GM23248 (cell line): ENCODE data around the gene ASXL2. TPM values are rescaled to one million over a fixed set of nuclear protein-coding genes. Genes with fewer than 3 reads are reported as not detected.
"Not testable (repeated sequence)": the region's sequence is repeated elsewhere in the genome, so short reads cannot be mapped to it uniquely, and the experiment has no call there.

ENCODE experiments used
- DNase-seq: peaks from one replicate; pipeline ENCODE4 v3.0.0-alpha.2; 2015
- H2AFZ ChIP-seq: fragments of 200-600 bp; sonication (generic); 2 replicates; pipeline ENCODE4 v1.6.1; 2016; ENCODE audit warnings: antibody characterized with exemption
- H3F3A ChIP-seq: fragments of 200-600 bp; sonication (generic); 2 replicates; pipeline ENCODE4 v1.6.1; 2016; ENCODE audit warnings: mild to moderate bottlenecking, antibody characterized with exemption, mixed run types; ENCODE audit not compliant: insufficient read depth
- H3K27ac ChIP-seq: fragments of 200-600 bp; sonication (generic); 2 replicates; pipeline ENCODE4 v1.5.1; 2016; ENCODE audit warnings: mild to moderate bottlenecking
- H3K27me3 ChIP-seq: fragments of 200-600 bp; sonication (generic); replicated peaks from 2 replicates; pipeline ENCODE4 v1.6.1; 2016; ENCODE audit warnings: mild to moderate bottlenecking; ENCODE audit not compliant: insufficient read depth
- H3K36me3 ChIP-seq: fragments of 200-600 bp; sonication (generic); 2 replicates; pipeline ENCODE4 v1.6.1; 2016; ENCODE audit warnings: low read depth, mild to moderate bottlenecking
- H3K4me1 ChIP-seq: fragments of 200-600 bp; sonication (generic); 2 replicates; pipeline ENCODE4 v1.6.1; 2016; ENCODE audit warnings: mild to moderate bottlenecking; ENCODE audit not compliant: insufficient read depth
- H3K4me2 ChIP-seq: fragments of 200-600 bp; sonication (generic); one replicate; pipeline ENCODE4 v1.6.1; 2016; ENCODE audit warnings: mild to moderate bottlenecking; ENCODE audit not compliant: unreplicated experiment
- H3K4me3 ChIP-seq: fragments of 200-600 bp; sonication (generic); 2 replicates; pipeline ENCODE4 v1.5.1; 2016; ENCODE audit warnings: mild to moderate bottlenecking
- H3K79me2 ChIP-seq: fragments of 200-600 bp; sonication (generic); 2 replicates; pipeline ENCODE4 v1.6.1; 2016; ENCODE audit warnings: mild to moderate bottlenecking; ENCODE audit not compliant: insufficient read depth
- H3K9ac ChIP-seq: fragments of 200-600 bp; sonication (generic); 2 replicates; pipeline ENCODE4 v1.6.1; 2016; ENCODE audit warnings: mild to moderate bottlenecking
- H3K9me2 ChIP-seq: fragments of 200-600 bp; sonication (generic); 2 replicates; pipeline ENCODE4 v1.6.1; 2016; ENCODE audit warnings: mixed run types, mild to moderate bottlenecking, moderate library complexity; ENCODE audit not compliant: insufficient read depth
- H3K9me3 ChIP-seq: fragments of 200-600 bp; sonication (generic); one replicate; pipeline ENCODE4 v1.6.1; 2017; ENCODE audit warnings: low read depth
- H4K20me1 ChIP-seq: fragments of 200-600 bp; sonication (generic); 2 replicates; pipeline ENCODE4 v1.6.0; 2016; ENCODE audit not compliant: insufficient read depth
- EZH2 ChIP-seq: fragments of 200-600 bp; sonication (generic); IDR thresholded peaks from 2 replicates; pipeline ENCODE4 v1.6.1; 2018; ENCODE audit warnings: antibody characterized with exemption, mild to moderate bottlenecking; ENCODE audit not compliant: insufficient read depth, poor library complexity, severe bottlenecking
- EZH2phosphoT487 ChIP-seq: fragments of 200-600 bp; sonication (generic); IDR thresholded peaks from 2 replicates; pipeline ENCODE4 v1.6.1; 2018; ENCODE audit warnings: antibody characterized with exemption, moderate library complexity, mild to moderate bottlenecking, low read depth; ENCODE audit not compliant: insufficient read depth
- WGBS, 2 experiments: methylation state at CpG; one replicate each; pipeline ENCODE4 v1.1.6; 2015 to 2017; ENCODE audit warnings: low lambda C conversion rate in 2 of 2, low coverage in 1 of 2; ENCODE audit errors: missing lambda C conversion rate in 2 of 2; 5-methylcytosine and 5-hydroxymethylcytosine counted together
- in situ Hi-C: fragments of 300-500 bp; cut with MboI; formaldehyde crosslinking; loops from 2 replicates; pipeline ENCODE4 v1.15.0; 2020
- polyA plus RNA-seq: library from polyadenylated mRNA; unstranded; fragments of >200 nt; fragmentation: Nextera tagmentation; extraction: Ambion mirVana; gene quantifications from 2 replicates; pipeline ENCODE4 v1.2.1, GENCODE V29; 2016
- total RNA-seq: library from RNA; depleted of rRNA; stranded (reverse); fragments of >200 nt; shearing (Covaris generic); gene quantifications from 2 replicates; pipeline ENCODE4 v1.2.3, GENCODE V29; 2014

Gene ASXL2
- total and polyA plus RNA-seq, 2 experiments from 2014 or later = 4.5 to 9.5 TPM

DNA sequence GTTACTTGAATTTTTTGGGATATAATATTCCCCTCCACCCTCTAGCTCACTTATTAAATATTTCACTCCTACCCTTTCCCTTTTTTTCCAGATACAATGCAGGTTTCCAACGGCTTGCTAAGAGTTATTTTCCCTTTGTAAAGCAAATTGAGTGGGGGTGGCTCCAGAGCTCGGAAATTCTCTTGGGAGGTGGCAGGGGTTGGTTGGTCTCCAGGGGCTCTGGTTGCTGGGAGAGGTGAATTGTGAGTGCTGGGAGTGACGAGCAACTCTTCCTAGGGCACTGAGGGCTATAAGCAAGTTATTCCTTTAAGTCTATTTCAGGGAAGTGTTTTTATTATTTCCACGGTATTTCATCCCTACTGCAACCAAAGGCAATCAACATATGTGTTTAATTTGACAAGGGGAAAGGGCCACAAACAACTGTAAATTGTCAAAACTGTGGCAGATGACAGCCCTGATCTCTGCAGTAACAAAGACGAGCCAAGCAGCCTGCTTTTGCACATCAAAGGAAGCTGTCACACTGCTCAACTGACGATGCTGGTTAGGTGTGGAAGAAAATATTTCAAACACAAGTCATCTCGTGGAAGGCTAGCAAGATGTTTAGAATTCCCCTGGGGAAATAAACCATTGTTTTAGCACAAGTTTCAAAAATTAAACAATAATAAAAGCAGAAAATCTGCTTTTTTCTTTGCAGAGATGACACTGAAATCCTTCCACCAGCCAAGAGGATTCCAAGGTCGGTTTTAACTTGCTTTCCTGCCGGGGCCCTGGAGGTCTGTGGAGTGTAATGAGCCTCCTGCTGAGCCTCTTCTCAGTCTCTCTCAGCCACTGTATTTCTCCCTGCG lies 34.8 kb upstream of the ASXL2 start:
- H3K4me3 ChIP-seq = no peak overlapping the region; the same call in 1 of the 2 replicates
- WGBS, 2 experiments = 5 to 10% methylated on average over 10 of the region's 10 CpGs
- no peaks in the 10 kb centered on the region for H3F3A ChIP-seq
- peak; percentile 65 for DNase-seq
- no peaks in the 10 kb centered on the region for H3K36me3 ChIP-seq
- no peaks in the 10 kb centered on the region for H3K27me3 ChIP-seq
- H3K9me3 ChIP-seq = no peaks in the 10 kb centered on the region
- H3K79me2 ChIP-seq = no peaks in the 10 kb centered on the region
- no peaks in the 10 kb centered on the region for H3K9me2 ChIP-seq
- H3K4me1 ChIP-seq = peaks cover 10% of the 10 kb centered on the region; the same call in 1 of the 2 replicates
- H3K4me2 ChIP-seq = peak overlapping the region; percentile 28
- no peak overlapping the region for H3K9ac ChIP-seq
- TF ChIP-seq EZH2 = no peak
- no peak for TF ChIP-seq EZH2phosphoT487
- H3K27ac ChIP-seq = no peak overlapping the region
- in situ Hi-C loops = no loop called here
- peak overlapping the region; percentile 39 for H2AFZ ChIP-seq
- H4K20me1 ChIP-seq = no peaks in the 10 kb centered on the region

DNA sequence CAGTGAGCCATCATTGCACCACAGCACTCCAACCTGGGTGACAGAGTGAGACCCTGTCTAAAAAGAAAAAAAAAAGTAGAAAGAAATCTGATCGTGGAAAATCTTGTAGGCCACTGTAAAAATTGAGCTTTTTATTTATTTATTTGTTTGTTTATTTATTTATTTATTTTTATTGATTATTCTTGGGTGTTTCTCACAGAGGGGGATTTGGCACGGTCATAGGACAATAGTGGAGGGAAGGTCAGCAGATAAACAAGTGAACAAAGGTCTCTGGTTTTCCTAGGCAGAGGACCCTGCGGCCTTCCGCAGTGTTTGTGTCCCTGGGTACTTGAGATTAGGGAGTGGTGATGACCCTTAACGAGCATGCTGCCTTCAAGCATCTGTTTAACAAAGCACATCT lies 31.3 kb upstream of the ASXL2 start:
- H3K4me1 ChIP-seq = peaks cover 10% of the 10 kb centered on the region; the same call in 1 of the 2 replicates
- 59 to 67% methylated on average over 5 of the region's 5 CpGs for WGBS, 2 experiments
- H3K27me3 ChIP-seq, H3K9me3 ChIP-seq, H4K20me1 ChIP-seq, H3K9ac ChIP-seq, in situ Hi-C loops, H3K79me2 ChIP-seq, H3K36me3 ChIP-seq, H3F3A ChIP-seq, H2AFZ ChIP-seq, DNase-seq, H3K4me3 ChIP-seq, H3K4me2 ChIP-seq, H3K27ac ChIP-seq, H3K9me2 ChIP-seq: not testable (repeated sequence)

DNA sequence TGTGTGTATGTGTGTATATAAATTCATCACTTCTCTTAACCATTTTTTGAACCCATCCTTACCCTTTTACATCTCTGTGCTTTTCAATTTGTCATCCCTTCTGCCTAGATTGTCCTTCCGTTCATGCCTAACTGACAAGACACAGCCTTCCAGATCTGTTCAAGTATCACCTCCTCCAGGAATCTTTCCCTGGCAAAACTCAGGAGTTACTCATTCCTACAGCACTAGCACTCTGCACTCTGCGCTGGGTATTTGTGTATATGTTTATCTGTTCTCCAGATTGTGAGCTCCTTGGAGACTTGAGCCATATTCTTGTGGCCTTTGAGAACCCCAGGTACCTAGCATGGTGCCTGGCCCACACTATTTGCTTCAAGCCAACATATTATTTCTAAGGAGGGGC lies 26.8 kb upstream of the ASXL2 start:
- Histone ChIP-seq H3F3A (peaks cover 6% of the 10 kb centered on the region), H3K4me1 (no peaks in the 10 kb centered on the region), H3K9ac (no peak overlapping the region), H3K9me2 (no peaks in the 10 kb centered on the region), H3K4me2 (no peak overlapping the region), H3K27me3 (no peaks in the 10 kb centered on the region), H3K9me3 (no peaks in the 10 kb centered on the region), H3K4me3 (no peak overlapping the region), H3K27ac (no peak overlapping the region), H3K36me3 (no peaks in the 10 kb centered on the region), H4K20me1 (no peaks in the 10 kb centered on the region), H2AFZ (0 out of 2 replicates have a peak overlapping the region, but pooled peaks have one; percentile 32), H3K79me2 (no peaks in the 10 kb centered on the region)
- in situ Hi-C loops = no loop called here
- peak; percentile 52 for DNase-seq
- TF ChIP-seq EZH2phosphoT487 = no peak
- TF ChIP-seq EZH2 = no peak
- WGBS, 2 experiments = 9 to 14% methylated on average over 2 of the region's 2 CpGs

DNA sequence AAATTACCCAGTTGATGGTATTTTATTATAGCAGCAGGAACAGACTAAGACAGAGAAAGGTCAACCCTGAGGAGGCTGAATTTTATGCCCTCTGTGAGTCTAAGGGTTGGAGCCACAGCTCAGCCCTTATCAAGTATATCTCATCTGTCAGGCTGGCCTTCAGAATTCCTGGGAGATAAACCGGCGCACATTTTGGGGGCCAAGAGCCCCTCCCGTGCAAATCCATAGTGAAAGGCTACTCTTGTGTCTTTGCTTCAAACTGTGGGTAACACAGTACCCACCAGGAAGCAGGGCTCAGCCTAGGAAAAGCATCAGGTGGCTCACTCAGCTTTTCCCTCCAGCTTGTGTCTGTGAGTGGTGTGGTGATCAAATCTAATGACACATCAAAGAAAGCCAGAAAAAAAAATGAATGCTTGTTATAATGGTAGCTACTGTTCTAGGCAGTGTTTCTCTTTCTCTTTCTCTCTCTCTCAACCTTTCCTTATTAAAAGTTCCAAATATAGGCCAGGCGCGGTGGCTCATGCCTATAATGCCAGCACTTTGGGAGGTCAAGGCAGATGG lies 25.0 kb upstream of the ASXL2 start:
- Histone ChIP-seq H3K9ac (no peak overlapping the region), H3K27ac (no peak overlapping the region), H3K9me3 (no peaks in the 10 kb centered on the region), H3K79me2 (no peaks in the 10 kb centered on the region), H3K4me3 (no peak overlapping the region), H3K4me1 (no peaks in the 10 kb centered on the region), H3K36me3 (no peaks in the 10 kb centered on the region), H3K27me3 (no peaks in the 10 kb centered on the region), H3K4me2 (no peak overlapping the region), H3F3A (peaks cover 6% of the 10 kb centered on the region), H2AFZ (no peak overlapping the region), H4K20me1 (no peaks in the 10 kb centered on the region), H3K9me2 (no peaks in the 10 kb centered on the region)
- DNase-seq = no peak
- TF ChIP-seq EZH2phosphoT487 (no peak), EZH2 (no peak)
- in situ Hi-C loops = no loop called here
- 83 to 90% methylated on average over 5 of the region's 5 CpGs for WGBS, 2 experiments
